HCT116 (cell line): ENCODE results near the gene CCDC15. TPM values are rescaled to one million over a fixed set of nuclear protein-coding genes. Genes with fewer than 3 reads are reported as not detected.

Experiments
- ATAC-seq: fragments of 200-7000 bp; cut with Tn5 transposase; 2 replicates; pipeline ENCODE4 v1.9.1; 2020; ENCODE audit warnings: mild to moderate bottlenecking, moderate library complexity
- BruUV-seq: library from RNA; stranded (reverse); fragments of 400-500 nt; replicated peaks from 2 replicates; lab custom pipeline; 2021; lab: Mats Ljungman, UMichigan
- CTCF ChIA-PET: fragments of 300-600 bp; sonication (Branson Sonifier 250); formaldehyde crosslinking; loops from one replicate; lab custom pipeline; 2021; ENCODE audit warnings: antibody characterized with exemption; lab: Charles Lee
- POLR2A ChIA-PET: fragments of 300-600, 350-600 bp; sonication (Branson Sonifier 250); formaldehyde crosslinking; loops from one replicate; lab custom pipeline; 2021; ENCODE audit warnings: antibody characterized with exemption; lab: Charles Lee
- RAD21 ChIA-PET, 2 experiments: fragments of 300-600 bp; sonication (Branson Sonifier 250); formaldehyde crosslinking; loops; one replicate each; lab custom pipeline; 2023; ENCODE audit warnings: low total read pairs in 2 of 2; ENCODE audit not compliant: uncharacterized antibody in 2 of 2, unreplicated experiment in 2 of 2, low non-redundant PET in 1 of 2; lab: Charles Lee
- DNase-seq: peaks from one replicate; pipeline ENCODE4 v3.0.0-alpha.2; 2010; ENCODE audit warnings: low read depth, low spot score
- H2AFZ ChIP-seq: fragments of 200-600 bp; shearing (Covaris generic), sonication (generic); 2 replicates; pipeline ENCODE4 v1.6.1; 2017; ENCODE audit warnings: low read depth, mixed run types, mixed read lengths, antibody characterized with exemption, low read length; ENCODE audit not compliant: poor library complexity, severe bottlenecking
- H3K27ac ChIP-seq: 2 replicates; pipeline ENCODE4 v1.5.1; 2012; ENCODE audit warnings: low read depth, low read length
- H3K27me3 ChIP-seq: fragments of 200-600 bp; sonication (generic); 2 replicates; pipeline ENCODE4 v1.6.1; 2016; ENCODE audit warnings: mixed run types, low read length, mixed read lengths; ENCODE audit not compliant: insufficient read depth
- H3K36me3 ChIP-seq, 2 experiments: fragments of 200-500 bp in 1 of 2; fragments of 200-600 bp in 1 of 2; sonication (Bioruptor generic) in 1 of 2; sonication (generic) in 1 of 2; 2 replicates each; pipeline versions ENCODE4 v1.5.1 to v1.6.1; 2014 to 2016; ENCODE audit warnings: low read length in 2 of 2, inconsistent platforms in 1 of 2, mixed read lengths in 1 of 2, mixed run types in 1 of 2; ENCODE audit not compliant: insufficient read depth in 2 of 2, control insufficient read depth in 1 of 2
- H3K4me1 ChIP-seq, 2 experiments: fragments of 200-600 bp in 1 of 2; sonication (generic) in 1 of 2; 2 replicates each; pipeline versions ENCODE4 v1.5.1 to v1.6.1; 2012 to 2017; ENCODE audit warnings: low read length in 2 of 2, inconsistent platforms in 1 of 2, mild to moderate bottlenecking in 1 of 2, mixed read lengths in 1 of 2, mixed run types in 1 of 2, moderate library complexity in 1 of 2; ENCODE audit not compliant: insufficient read depth in 2 of 2, control insufficient read depth in 1 of 2
- H3K4me2 ChIP-seq: fragments of 200-600 bp; sonication (generic); 2 replicates; pipeline ENCODE4 v1.6.1; 2017; ENCODE audit warnings: mixed run types, low read length, mixed read lengths
- H3K4me3 ChIP-seq, 2 experiments: fragments of 200-600 bp in 1 of 2; sonication (generic) in 1 of 2; replicated peaks in 1 of 2; 2 replicates each; pipeline ENCODE4 v1.5.1; 2011 to 2016; ENCODE audit warnings: low read length in 2 of 2, control low read depth in 1 of 2, low read depth in 1 of 2, mild to moderate bottlenecking in 1 of 2, mixed read lengths in 1 of 2, mixed run types in 1 of 2
- H3K79me2 ChIP-seq: fragments of 200-600 bp; sonication (generic); 2 replicates; pipeline ENCODE4 v1.6.1; 2017; ENCODE audit warnings: mild to moderate bottlenecking, mixed run types, low read length, moderate library complexity, mixed read lengths; ENCODE audit not compliant: insufficient read depth
- H3K9ac ChIP-seq: fragments of 200-600 bp; sonication (generic); 2 replicates; pipeline ENCODE4 v1.6.1; 2016; ENCODE audit warnings: low read length, mixed read lengths
- H3K9me2 ChIP-seq: fragments of 200-600 bp; sonication (generic), shearing (Covaris generic); 2 replicates; pipeline ENCODE4 v1.6.1; 2017; ENCODE audit warnings: mixed run types, mild to moderate bottlenecking, moderate library complexity; ENCODE audit not compliant: insufficient read depth
- H3K9me3 ChIP-seq, 2 experiments: fragments of 200-500 bp in 1 of 2; fragments of 200-600 bp in 1 of 2; sonication (Bioruptor generic) in 1 of 2; sonication (generic) in 1 of 2; 2 replicates each; pipeline ENCODE4 v1.6.1; 2014 to 2017; ENCODE audit warnings: low read length in 2 of 2, mixed read lengths in 2 of 2, inconsistent platforms in 1 of 2, low read depth in 1 of 2, mild to moderate bottlenecking in 1 of 2, mixed run types in 1 of 2, moderate library complexity in 1 of 2; ENCODE audit not compliant: control insufficient read depth in 1 of 2, insufficient read depth in 1 of 2
- H4K20me1 ChIP-seq: fragments of 200-600 bp; sonication (generic), shearing (Covaris generic); 2 replicates; pipeline ENCODE4 v1.6.1; 2017; ENCODE audit warnings: mixed run types, mild to moderate bottlenecking, moderate library complexity; ENCODE audit not compliant: insufficient read depth
- CBX3 ChIP-seq: IDR thresholded peaks from 2 replicates; pipeline ENCODE4 v1.6.1; 2012; ENCODE audit warnings: low read depth
- CTCF ChIP-seq, 3 experiments: fragments of 200-600 bp in 1 of 3; sonication (generic) in 1 of 3; IDR thresholded peaks in 2 of 3; conservative IDR thresholded peaks in 1 of 3; 2 replicates each; pipeline ENCODE4 v1.5.1; 2012 to 2017; ENCODE audit warnings: low read depth in 2 of 3, low read length in 2 of 3, antibody characterized with exemption in 1 of 3, borderline replicate concordance in 1 of 3, control low read depth in 1 of 3, mild to moderate bottlenecking in 1 of 3, mixed read lengths in 1 of 3, mixed run types in 1 of 3, moderate library complexity in 1 of 3; ENCODE audit not compliant: insufficient read depth in 1 of 3
- EGR1 ChIP-seq: IDR thresholded peaks from 2 replicates; pipeline ENCODE4 v1.6.1; 2012; ENCODE audit warnings: low read depth
- ELF1 ChIP-seq: IDR thresholded peaks from 2 replicates; pipeline ENCODE4 v1.6.1; 2012; ENCODE audit warnings: low read depth, borderline replicate concordance
- FOSL1 ChIP-seq: IDR thresholded peaks from 2 replicates; pipeline ENCODE4 v1.6.1; 2012; ENCODE audit warnings: low read depth
- JUND ChIP-seq: IDR thresholded peaks from 2 replicates; pipeline ENCODE4 v1.6.1; 2012
- MAX ChIP-seq: IDR thresholded peaks from 2 replicates; pipeline ENCODE4 v1.6.1; 2012
- POLR2A ChIP-seq: IDR thresholded peaks from 2 replicates; pipeline ENCODE4 v1.7.0; 2011; ENCODE audit warnings: borderline replicate concordance; ENCODE audit not compliant: insufficient read depth, insufficient read length; ENCODE audit errors: extremely low read depth
- RAD21 ChIP-seq: IDR thresholded peaks from 2 replicates; pipeline ENCODE4 v1.6.1; 2012; ENCODE audit warnings: low read depth, mild to moderate bottlenecking
- REST ChIP-seq: IDR thresholded peaks from 2 replicates; pipeline ENCODE4 v1.6.1; 2012; ENCODE audit warnings: low read depth
- SIN3A ChIP-seq: IDR thresholded peaks from 2 replicates; pipeline ENCODE4 v1.6.1; 2012; ENCODE audit warnings: low read depth
- SRF ChIP-seq: IDR thresholded peaks from 2 replicates; pipeline ENCODE4 v1.6.1; 2012; ENCODE audit warnings: low read depth
- TCF7L2 ChIP-seq: IDR thresholded peaks from 2 replicates; pipeline ENCODE4 v1.7.0; 2011; ENCODE audit warnings: borderline replicate concordance, inconsistent platforms; ENCODE audit not compliant: insufficient read depth, insufficient read length; ENCODE audit errors: extremely low read depth
- YY1 ChIP-seq: IDR thresholded peaks from 2 replicates; pipeline ENCODE4 v1.6.1; 2011; ENCODE audit warnings: low read length, low read depth, moderate library complexity, mild to moderate bottlenecking; ENCODE audit not compliant: insufficient replicate concordance; ENCODE audit errors: extremely low read depth
- ZBTB33 ChIP-seq: IDR thresholded peaks from 2 replicates; pipeline ENCODE4 v1.6.1; 2011; ENCODE audit warnings: mild to moderate bottlenecking, low read length, moderate library complexity; ENCODE audit not compliant: insufficient replicate concordance; ENCODE audit errors: extremely low read depth
- ZNF274 ChIP-seq: fragments of 200-500 bp; sonication (Bioruptor generic); IDR thresholded peaks from 2 replicates; pipeline ENCODE4 v1.6.1; 2014; ENCODE audit warnings: mild to moderate bottlenecking, low read depth, low read length, inconsistent platforms
- intact Hi-C: fragments of 100-400 bp; cut with micrococcal nuclease; formaldehyde crosslinking; loops from 2 replicates; pipeline ENCODE4 v1.10.0; 2022
- total RNA-seq: library from RNA; stranded (reverse); gene quantifications from one replicate; pipeline ENCODE4 v1.2.1, GENCODE V29; 2021; ENCODE audit not compliant: unreplicated experiment

Gene CCDC15
- total RNA-seq, 1 experiment from 2014 or later: 2.4 TPM

- no peaks in the 10 kb centered on the region for H3K4me1 ChIP-seq
- no peak overlapping the region for H3K9ac ChIP-seq
- RAD21 ChIA-PET: no interaction called here
- POLR2A ChIA-PET: no interaction called here
- H2AFZ ChIP-seq: no peak overlapping the region
- ATAC-seq (no peak), DNase-seq (no peak)
- H3K4me2 ChIP-seq: no peak overlapping the region
- no TSS peak for BruUV-seq
- no peak for TF ChIP-seq REST
- no peak for TF ChIP-seq ELF1
- TF ChIP-seq FOSL1: no peak
- TF ChIP-seq YY1: no peak
- TF ChIP-seq JUND: no peak
- TF ChIP-seq SIN3A: no peak
- no peak for TF ChIP-seq ZNF274
- TF ChIP-seq MAX: no peak
- TF ChIP-seq POLR2A: no peak
- no peak for TF ChIP-seq CTCF (IDR thresholded peaks at IDR 0.05 in 2 of 3, conservative IDR thresholded peaks at IDR 0.05 in 1 of 3; ENCODE audit: borderline replicate concordance in 1 of 3, insufficient read depth in 1 of 3, low read depth in 2 of 3, low read length in 2 of 3)
- no peak for TF ChIP-seq CBX3
- no peak for TF ChIP-seq ZBTB33
- TF ChIP-seq RAD21: no peak
- TF ChIP-seq TCF7L2: no peak
- no peak for TF ChIP-seq EGR1
- TF ChIP-seq SRF: no peak
- TF ChIP-seq, all 23 proteins: peak for 0
- H3K36me3 ChIP-seq: no peaks in the 10 kb centered on the region
- peaks cover 0 to 2% of the 10 kb centered on the region in 2 experiments; a peak in 1 of 4 replicates for H3K9me3 ChIP-seq
- no peak overlapping the region for H3K27ac ChIP-seq
- intact Hi-C loops: no loop called here
- H4K20me1 ChIP-seq: no peaks in the 10 kb centered on the region
- H3K4me3 ChIP-seq: no peak overlapping the region
- no peaks in the 10 kb centered on the region for H3K27me3 ChIP-seq
- H3K9me2 ChIP-seq: no peaks in the 10 kb centered on the region
- no peaks in the 10 kb centered on the region for H3K79me2 ChIP-seq
- CTCF ChIA-PET: no interaction called here
Measured at GRCh38 chr11:124987096-124987495, 33.1 kb downstream of the CCDC15 start.
